Astrocyte (in vitro differentiated cells and primary cell): ENCODE data around the gene FAM219A.

ENCODE experiments used
- EZH2 ChIP-seq: IDR thresholded peaks from 2 replicates; pipeline ENCODE4 v1.6.1; 2012; ENCODE audit warnings: mild to moderate bottlenecking, low read length, inconsistent platforms; ENCODE audit not compliant: insufficient read depth
- TF ChIP-seq, protein P1 (sequence below): IDR thresholded peaks from 2 replicates; pipeline ENCODE4 v1.5.1; 2011; ENCODE audit warnings: low read depth, mild to moderate bottlenecking, inconsistent platforms, low read length, moderate library complexity; ENCODE audit not compliant: insufficient read depth

DNA sequence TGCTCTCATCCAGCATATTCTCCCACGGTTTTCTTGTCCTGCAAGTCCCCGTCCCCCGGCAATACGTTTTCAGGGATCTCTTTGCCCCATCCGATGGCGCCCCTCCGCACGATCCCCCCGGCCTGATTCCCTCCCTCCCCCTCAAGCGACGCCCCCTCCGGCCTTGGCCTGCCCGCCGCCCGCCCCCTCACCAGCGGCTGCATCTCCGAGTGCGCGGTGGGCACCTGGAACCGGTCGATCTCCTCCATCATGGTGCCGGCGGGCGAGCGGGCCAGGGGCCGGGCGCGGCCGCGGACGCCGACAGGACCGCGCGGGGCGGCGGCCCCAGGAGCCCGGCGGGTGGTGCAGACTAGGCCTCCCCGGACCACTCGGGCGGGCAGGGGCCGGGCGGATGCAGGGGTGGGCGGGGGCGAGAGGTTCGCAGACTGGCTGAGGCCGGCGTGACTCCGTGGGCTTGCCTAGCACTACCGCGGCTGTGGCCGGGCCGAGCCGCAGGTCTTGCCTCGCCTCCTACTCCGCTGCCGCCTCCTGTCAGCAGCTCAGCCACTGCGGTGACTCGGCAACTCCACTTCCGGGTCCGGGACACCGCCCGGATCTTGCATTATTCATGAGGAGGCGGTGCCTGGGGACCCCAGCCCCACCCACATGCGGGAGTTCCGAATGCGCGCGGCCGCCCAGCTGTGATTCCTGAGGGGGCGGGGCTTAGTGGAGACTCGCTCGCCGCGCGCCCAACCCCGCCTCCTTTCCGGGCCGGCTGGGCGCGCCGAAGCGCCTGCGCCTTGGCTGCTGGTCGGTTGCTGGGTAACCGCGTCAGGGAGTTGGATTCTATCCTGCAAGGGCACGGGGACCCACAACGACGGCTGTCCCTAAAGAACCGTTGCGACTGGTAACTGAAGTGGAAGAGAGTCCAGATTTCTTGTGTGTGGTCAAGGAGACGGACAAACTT is at the start of gene FAM219A, which contains the start of gene DNAI1:
- TF ChIP-seq, protein P1, sequence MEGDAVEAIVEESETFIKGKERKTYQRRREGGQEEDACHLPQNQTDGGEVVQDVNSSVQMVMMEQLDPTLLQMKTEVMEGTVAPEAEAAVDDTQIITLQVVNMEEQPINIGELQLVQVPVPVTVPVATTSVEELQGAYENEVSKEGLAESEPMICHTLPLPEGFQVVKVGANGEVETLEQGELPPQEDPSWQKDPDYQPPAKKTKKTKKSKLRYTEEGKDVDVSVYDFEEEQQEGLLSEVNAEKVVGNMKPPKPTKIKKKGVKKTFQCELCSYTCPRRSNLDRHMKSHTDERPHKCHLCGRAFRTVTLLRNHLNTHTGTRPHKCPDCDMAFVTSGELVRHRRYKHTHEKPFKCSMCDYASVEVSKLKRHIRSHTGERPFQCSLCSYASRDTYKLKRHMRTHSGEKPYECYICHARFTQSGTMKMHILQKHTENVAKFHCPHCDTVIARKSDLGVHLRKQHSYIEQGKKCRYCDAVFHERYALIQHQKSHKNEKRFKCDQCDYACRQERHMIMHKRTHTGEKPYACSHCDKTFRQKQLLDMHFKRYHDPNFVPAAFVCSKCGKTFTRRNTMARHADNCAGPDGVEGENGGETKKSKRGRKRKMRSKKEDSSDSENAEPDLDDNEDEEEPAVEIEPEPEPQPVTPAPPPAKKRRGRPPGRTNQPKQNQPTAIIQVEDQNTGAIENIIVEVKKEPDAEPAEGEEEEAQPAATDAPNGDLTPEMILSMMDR = no peak
- TF ChIP-seq EZH2 = no peak
